Stimulated activated CD8-positive, alpha-beta memory T cell treated with anti-CD3 and anti-CD28 coated beads, Interleukin-2, amount 100 ng/mL, for 1 hour (primary cell): ENCODE results near the gene PLB1.

Source experiments
- DNase-seq, 2 donors: peaks; one replicate each; pipeline ENCODE4 v3.0.0-alpha.2; 2020; ENCODE audit warnings: low read depth in 2 of 2

Gene PLB1

DNA sequence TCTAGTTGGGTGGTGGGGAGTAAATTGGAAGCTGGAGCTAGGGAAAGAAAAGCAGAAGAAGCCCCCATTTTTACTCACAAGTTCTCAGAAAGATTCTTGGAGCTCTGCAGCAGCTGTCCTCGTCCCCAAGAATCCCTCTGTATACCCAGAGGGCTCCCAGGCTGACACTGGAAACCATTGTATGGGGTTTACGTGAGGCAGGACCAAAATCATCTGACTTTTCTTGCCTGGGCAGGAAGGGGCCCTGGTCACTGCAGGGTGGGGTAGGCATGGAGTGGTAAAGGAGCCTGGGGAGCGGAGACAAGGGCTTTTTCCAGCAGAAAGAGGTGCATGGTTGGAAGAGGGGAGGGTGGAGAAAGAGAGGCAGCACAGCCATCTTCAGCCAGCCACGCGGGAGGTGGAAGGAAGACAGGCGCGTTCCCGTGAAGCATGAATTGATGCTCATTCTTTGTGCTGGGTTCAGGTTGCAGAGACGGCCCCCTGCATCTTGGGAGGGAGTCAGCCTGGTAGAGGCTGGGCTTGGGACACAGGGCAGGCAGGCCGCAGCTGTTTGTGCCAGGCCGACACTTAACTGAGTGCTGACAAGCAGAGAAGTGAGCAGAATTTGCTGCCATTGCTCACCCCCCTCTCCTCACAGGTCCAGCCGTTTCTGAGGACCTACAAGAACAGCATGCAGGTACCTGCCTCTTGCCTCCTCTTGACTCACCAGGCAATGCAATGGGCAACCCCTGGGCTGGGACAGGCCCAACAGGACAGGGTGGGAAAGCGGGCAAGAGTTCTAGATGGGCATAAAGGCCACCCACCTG, 94.8 kb downstream of the PLB1 start:
- DNase-seq, result no peak

DNA sequence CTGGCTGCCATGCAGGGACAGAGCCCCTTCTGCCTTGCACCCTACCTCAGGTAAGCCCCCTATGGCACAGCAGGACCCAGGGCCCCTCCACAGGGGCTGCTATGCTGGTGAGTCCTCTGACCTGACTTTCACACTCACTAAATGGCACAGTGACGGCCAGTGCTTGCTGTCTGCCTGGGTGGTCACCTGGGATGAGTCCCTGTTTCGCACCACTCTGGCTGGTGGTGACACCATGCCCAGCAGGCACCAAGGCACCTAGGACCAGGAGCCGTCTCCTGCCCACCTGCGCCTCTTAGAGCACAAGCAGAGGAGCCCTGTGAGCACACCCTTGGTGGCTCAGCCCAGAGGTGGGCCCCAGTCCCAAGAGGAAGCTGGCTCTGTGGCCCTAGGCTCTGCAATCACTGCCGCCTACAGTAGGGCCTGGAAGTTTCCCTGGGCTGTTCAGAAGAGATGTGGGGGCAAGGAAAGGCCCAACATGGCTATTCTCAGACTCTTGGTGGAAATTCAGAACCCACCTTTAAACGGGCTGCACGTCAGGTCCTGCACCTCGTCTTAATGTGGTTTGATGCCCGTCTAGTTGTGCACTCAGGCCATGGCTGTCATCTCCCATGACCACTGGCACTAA, 96.0 kb downstream of the PLB1 start:
- no peak for DNase-seq

DNA sequence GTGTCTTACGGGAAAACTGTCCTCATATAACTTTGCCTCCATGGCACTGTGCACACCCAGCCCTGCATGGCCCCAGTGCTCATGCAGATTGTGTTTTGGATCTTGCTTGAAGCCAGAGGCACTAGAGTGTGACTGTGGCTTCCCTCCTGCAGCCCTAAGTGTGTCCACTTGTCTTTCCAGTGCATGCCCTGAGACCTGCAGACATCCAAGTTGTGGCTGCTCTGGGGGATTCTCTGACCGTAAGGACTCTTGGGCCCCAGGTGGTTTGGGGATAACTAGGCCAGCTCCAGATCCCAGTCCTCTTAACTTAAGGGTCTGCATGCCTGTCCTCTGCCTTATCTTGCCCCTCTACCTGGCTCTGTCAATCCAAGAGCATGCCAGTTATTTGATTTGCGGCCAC, 96.6 kb downstream of the PLB1 start:
- no peak for DNase-seq

DNA sequence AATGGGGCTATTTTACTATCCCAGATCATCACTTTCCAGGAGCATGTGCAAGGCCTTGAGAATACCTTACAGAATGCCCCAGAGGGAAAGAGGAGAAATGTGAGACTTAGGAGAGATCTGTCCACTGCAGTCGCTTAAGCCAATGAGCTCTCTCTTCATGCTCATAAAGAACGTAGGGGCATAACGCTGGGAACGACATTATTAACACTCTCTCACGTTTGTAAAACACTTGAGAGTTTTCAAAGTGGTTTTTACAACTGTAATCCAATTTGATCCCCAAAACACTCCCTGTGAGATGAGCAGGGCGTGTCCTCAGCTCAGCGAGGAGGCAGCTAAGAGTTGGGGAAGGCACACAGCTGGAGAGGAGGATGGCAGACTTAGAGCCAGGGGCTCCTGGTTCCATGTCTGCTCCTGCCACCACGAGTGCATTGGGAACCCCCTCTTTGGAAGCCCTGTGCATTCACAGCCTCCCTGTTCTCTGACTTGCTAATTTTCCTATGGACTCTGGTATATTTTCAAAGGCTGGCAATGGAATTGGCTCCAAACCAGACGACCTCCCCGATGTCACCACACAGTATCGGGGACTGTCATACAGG, 97.4 kb downstream of the PLB1 start:
- DNase-seq, result no peak

DNA sequence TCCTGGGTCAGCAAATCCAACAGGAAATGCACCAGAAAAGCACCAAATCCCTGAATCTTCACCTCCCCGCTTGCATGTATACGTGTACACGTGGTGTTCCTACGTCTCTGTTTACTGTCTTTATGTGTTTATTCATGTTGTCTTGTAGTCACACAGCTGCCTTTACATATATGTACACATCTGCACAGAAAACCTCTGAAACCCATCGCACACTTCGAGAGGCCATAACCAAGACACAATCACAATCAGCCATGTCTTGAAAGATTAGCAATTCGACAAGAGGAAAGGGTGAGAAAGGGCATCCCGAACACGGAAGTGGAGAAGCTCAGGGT, 98.1 kb downstream of the PLB1 start:
- no peak for DNase-seq

DNA sequence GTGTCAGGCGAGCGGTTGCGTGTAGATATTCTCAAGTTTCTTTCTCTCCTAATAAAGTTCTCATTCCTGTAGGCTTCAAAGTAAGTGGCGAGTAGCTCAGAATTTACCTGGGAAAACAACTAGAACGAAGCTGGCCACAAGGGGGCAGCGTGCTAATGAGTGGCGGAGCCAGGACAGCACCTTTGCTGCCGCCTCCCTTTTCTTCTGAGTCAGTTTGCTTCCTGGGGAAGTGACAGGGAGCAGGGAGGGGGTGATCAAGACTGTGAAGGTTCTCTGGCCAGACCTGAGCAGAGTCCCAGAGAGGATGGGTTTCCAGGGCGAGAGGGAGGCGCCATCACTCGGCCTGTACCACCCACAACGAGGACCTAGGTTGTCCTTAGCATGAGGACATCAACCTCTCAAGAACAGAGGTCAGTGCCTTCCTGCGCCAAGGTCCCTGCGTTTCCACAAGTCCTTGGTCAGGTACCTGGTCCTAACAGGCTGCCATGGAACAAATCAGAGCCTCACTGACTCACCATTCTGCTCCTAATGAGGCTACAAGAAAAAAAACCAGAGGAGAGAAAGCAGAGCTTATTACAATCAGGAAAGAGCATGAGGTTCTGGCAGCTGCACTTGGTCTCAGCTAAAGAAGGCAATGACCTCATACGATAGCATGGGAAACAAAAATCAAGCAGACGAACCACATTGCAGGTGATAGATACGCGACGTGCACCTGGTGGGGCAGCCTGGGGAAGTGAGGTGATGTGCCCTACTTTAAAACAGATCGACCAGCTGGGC, 98.7 kb downstream of the PLB1 start:
- DNase-seq, result peak; percentile 75 to 82

DNA sequence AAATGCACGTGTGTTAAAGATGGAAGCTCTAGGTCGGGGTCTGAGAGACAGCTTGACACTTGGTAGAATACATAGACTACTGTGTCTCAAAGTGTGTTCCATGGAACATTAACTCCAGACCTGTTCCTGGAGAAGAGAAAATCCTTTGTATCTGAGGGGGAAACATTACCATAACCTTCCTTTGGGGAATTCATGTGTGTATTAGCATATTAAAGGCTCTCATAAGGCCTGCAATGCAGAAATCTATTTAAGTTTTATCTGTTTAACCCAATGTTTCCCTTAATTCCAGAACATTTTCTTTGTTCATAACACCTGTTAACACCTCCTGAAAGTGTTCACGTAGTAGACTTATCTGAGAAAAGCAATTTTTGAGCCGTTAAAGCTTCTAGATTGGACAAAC, 99.5 kb downstream of the PLB1 start:
- no peak for DNase-seq

DNA sequence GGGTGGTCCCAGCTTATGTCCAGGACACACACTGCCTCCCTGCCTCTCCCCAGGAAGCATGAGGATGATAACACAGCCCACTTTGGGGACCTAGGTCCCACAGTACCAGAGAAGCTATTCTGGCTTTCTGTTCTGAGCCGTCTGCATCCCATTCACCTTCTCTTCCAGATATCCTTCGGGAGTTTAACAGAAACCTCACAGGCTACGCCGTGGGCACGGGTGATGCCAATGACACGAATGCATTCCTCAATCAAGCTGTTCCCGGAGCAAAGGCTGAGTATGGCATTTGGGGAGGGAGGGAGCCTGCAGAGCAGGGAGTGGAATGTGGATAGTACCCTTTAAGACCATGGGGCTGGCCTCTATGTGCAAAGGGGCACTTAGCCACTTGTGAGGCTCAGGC, 102.6 kb downstream of the PLB1 start:
- no peak for DNase-seq

DNA sequence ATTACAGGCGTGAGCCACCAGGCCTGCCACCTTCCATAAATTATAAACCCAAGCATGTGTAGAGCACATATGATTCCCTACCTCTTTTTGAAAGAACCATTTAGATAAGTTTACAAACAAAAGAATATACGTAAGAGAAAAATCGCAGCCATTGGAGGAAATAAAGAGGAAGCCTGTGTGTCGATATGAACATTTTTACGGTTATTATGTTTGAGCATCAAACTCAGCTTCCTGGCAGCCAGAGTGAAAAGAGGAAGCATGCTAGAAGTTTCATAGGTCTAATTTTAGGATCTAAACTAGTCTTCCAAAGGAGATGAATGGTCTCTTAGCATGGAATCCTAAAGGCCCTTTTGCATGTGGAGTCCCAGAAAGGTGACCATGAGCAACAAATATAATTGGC, 104.3 kb downstream of the PLB1 start:
- no peak for DNase-seq

DNA sequence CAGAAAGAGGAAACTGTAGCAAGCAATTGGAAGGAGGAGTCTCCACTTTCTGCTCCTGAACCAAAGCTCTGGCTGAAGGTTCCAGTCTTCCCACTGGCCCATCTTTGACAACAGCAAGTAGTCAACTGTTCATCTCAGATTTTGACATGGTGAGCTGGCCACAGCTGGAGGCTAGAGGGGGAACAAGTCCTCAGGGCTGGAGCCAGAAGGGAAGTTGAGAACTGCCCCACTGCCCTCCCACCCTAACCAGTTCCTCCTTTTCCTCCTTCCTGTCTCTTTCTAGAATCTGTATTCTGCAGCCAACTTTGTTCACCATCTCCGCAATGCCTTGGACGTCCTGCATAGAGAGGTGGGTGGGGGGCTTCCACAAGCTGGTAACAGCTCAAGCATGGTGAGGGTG, 105.8 kb downstream of the PLB1 start:
- no peak for DNase-seq

DNA sequence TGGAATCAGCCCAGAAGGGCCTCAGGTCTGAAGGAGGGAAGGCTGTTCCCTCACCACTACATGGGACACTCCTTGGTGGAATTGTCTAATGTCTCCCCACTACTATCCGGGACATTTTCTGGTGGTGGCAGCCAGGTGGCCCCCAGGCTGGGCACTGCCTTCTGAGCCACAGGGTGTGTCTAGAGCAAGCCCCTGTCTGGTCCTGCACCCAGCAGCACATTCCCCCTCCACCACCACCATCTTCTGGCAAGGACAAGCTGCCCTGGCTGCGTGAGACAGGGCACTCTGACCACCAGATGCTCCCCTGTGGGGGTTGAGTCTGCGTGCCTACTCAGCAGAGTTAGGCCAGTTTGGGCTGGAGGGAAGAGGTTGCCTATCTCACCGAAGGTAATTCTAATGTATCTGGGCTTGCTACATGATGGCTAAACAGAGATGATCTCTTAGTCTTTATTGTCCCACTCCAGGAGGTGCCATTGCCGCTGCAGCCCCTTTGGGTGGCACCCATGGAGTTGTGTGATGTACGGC, 106.3 kb downstream of the PLB1 start:
- no peak for DNase-seq

DNA sequence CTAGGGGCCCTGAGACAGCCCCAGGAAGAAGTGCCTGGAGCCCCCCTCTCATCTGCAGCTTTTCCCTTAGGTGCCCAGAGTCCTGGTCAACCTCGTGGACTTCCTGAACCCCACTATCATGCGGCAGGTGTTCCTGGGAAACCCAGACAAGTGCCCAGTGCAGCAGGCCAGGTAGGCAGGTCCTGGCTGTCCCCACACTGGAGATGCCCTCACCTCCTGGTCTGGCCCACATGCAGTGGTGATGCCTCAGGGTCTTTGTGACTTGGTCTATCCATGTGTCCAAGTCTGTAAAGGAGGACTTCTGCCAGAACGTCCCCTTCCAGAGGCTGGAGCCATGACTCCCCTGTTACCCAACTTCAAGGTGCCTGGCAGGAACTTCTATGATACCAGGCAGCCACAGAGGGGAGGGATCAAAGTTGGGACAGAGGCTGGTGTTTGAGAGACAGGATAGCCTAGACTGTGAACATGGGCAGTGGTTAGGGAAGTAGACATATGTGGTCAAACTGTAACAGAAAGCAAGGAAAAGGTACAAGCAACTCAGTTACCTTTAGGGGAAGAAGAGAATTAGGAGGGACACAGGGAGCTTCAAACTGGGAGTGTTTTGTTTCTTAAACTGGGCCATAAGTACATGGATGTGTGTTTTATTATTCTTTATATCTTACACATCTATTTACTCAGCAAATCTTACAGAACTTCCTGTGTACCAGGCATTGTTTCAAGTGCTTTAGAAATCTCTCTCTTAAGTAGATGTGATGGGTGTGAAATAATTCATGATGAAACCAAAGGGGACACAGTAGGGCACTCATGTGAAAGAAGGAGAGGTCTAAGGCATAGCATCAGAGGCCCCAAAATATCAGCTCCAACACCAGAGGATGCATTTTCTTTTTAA, 107.1 kb downstream of the PLB1 start:
- DNase-seq, result no peak

DNA sequence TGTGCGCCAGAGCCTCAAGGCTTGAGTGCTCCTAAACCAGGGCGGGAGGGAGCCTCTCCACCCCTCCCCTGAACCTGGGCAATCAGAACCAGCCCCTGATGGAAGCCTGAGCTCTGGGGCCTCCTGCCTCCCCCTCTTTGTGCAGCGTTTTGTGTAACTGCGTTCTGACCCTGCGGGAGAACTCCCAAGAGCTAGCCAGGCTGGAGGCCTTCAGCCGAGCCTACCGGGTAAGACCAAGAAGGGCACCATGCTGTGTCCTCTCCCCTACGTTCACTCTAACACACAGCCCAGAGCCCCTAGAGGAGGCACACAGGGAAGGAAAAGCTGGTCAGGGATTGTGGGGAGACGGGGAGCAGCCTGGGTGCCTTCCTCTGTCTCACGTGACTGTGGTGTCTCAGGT, 108.0 kb downstream of the PLB1 start:
- no peak for DNase-seq

DNA sequence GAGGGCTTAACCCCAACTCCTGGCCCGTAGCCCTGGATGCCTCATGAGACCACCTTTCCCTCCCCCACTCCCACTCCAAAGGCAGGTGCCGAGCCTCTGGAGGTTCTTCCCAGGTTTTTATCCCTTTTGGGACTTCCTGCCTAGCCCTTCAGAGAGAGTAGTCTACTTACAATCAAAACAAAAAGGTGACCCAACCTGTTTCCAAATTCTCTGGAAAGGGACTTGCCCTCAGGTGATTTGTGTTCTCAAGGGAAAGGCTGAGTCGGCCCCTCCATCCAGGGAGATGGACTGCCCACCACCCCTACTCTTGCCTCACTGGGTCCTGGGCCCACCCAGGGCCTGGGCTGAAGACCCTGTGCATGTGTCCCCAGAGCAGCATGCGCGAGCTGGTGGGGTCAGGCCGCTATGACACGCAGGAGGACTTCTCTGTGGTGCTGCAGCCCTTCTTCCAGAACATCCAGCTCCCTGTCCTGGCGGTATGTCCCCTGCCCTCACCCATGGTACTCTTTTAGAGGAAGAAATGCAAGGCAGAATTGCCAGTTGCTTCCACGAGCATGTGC, 108.5 kb downstream of the PLB1 start:
- no peak for DNase-seq

DNA sequence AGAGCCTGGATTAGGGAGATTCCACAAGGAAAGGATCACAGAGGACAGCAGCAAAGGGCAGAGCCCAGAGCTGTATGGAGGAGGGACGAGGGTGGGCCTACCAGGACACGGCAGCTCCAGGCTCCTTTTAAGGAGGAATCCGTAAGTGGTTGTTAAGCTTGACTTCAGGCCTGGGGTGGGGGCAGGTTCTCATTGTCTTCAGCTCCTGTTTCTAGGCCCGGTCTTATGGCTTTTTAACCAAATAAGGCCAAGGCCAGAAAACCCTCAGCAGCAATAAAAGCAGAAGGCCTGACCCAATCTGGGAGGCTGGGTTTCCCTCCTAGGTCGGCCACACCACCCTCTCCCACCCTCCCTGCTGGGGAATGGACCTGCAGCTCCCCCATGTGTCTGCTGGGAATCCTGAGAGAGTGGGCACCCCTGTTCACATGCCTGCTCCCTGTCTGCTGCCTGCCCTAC, 111.2 kb downstream of the PLB1 start:
- no peak for DNase-seq

DNA sequence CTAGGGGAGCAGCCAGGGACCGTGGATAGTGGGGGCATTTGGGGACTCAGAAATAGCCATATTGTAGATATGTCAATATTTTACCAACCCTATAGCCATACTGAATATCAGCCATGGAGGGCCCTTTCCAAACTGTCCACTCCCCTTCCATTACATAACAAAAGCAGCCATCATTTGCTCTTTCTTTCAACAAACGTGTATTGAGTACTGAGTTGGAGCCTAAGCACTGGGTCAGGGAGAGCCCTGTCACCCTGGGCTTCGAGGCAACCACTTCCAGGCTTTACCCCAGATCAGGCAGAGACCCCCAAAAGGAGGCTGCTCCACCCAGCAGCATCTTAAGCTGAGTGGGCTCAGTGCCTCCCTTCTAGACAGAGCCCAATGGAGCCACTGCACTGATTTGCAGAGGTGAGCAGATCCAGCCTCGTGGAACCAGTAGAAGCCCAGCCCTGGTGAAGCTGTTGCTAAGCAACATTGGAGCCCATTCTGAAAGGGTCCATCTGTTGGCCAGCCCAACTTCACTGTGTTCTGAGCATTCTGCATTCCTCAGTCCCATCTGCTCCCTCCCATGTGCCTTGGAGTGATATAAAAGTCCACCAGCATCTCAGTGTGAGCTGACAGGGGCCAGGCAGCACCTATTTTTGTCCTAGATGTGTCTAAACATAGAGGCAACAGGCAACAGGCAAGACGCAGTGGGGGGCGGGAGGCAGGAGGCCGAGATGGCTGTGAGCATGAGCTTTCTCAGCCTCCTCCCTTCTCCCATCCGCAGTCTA, 112.1 kb downstream of the PLB1 start:
- no peak for DNase-seq

DNA sequence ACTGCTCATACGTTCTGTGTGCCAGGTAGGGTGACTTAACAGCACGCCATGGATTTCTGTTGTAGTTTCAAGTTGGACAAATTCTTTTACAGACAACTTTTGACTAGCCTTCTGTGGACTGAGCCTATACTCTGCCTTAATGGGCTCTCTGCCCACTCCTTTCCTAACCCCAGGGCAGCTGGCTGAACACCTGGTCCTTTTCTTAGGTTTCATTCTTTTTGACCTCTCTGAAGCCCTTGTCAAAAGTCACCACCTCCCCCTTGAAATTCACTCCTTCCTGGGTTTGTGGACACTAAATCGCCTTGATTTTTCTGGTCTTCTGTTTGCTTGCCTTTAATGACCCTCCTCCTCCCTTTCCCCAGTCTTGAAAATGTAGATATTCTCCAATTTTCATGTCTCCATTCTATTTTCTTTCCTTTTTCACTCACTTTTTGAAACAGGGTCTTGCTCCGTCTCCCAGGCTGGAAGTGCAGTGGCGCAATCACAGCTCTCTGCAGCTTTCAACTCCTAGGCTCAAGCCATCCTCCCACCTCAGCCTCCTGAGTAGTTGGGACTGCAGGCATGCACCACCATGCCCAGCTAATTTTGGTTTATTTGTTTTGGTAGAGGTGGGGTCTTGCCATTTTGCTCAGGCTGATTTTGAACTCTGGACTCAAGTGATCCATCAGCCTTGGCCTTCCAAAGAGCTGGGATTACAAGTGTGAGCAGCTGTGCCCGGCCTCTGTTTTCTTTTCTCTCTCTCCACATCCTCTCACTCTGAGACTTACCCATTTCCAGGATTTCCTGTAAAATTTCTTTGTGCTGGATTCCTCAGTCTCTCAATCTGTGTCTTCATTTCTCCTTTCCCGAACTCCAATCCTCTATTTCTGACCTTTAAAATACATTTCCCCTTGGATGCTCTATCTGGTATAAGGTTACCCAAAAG, 112.9 kb downstream of the PLB1 start:
- DNase-seq, result no peak

DNA sequence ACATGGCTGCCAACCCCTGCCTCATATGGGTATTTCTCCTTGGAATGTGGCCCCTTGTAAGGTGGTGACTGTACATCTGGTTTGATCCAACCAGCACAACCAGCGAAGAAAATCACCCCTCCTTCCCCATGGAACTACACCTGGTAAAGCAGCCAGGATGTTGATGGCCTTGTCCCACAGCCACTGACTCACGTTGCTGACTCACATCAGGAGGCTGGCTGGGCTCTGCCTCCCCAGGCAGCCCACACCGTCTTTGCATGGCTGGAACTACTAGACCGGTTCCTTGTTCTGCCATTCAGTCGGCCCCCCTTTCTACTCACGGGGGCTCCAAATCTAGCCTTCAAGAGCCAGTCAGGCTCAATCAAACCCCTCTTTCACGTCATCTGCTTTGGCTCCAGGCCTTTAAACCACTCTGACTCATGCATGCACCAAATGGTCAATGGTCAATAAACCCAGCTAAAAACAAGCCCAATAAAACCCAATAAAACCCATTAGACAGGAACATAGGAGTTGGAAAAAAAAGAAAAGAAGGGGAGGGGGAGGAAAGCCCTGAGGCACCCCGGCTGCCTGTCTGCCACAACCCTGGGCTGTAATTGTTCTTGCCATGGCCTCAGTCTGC, 114.8 kb downstream of the PLB1 start:
- no peak for DNase-seq
